ENCODE data around the gene ACAD9.
"Not testable (repeated sequence)": the region's sequence is repeated elsewhere in the genome, so short reads cannot be mapped to it uniquely, and the experiment has no call there.

The ACAD9 gene

DNA sequence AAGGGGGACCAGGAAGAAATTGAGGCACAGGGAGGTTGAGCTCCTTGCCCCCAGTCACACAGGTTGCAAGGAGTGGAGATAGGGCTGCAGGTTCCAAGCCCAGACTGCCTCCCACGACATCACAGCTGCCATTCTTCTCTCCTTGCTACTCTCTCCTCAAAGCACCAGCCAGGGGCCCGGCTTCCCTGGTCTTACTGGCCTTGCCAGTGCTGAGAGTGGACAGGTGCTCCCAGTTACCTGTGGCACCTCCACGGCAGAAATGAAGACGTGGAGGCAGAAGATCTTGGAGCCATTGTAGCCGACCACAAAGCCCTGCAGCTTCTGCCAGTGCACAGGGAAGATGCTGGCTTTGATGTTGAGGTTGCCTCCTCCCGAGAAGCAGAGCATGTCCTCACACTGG, 17.9 kb upstream of the ACAD9 start:
- no peak for DNase-seq (ENCODE audit: low read depth)

DNA sequence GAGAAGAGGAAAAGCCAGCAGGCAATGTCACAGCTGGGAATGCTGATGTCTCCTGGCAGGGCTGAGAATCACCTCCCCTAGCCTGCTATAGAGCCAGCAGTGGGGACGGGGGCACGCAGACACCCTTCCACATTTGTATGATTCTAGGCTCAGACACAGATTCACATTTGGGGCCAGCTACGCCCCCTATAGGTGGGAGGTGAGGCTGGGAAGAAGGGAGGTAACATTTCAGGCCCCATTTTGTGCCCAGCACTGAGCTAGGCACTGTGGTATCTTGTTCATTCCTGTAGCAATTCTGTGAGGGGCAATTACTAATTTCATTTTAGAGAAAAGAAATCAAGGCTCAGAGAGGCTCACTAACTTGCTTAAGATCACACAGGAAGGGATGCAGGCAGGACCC, 15.9 kb upstream of the ACAD9 start:
- DNase-seq (ENCODE audit: low read depth): no peak

GRCh38 chr3:128864351-128864811, 15.0 kb upstream of the ACAD9 start:
- no peak for DNase-seq (ENCODE audit: low read depth)

DNA sequence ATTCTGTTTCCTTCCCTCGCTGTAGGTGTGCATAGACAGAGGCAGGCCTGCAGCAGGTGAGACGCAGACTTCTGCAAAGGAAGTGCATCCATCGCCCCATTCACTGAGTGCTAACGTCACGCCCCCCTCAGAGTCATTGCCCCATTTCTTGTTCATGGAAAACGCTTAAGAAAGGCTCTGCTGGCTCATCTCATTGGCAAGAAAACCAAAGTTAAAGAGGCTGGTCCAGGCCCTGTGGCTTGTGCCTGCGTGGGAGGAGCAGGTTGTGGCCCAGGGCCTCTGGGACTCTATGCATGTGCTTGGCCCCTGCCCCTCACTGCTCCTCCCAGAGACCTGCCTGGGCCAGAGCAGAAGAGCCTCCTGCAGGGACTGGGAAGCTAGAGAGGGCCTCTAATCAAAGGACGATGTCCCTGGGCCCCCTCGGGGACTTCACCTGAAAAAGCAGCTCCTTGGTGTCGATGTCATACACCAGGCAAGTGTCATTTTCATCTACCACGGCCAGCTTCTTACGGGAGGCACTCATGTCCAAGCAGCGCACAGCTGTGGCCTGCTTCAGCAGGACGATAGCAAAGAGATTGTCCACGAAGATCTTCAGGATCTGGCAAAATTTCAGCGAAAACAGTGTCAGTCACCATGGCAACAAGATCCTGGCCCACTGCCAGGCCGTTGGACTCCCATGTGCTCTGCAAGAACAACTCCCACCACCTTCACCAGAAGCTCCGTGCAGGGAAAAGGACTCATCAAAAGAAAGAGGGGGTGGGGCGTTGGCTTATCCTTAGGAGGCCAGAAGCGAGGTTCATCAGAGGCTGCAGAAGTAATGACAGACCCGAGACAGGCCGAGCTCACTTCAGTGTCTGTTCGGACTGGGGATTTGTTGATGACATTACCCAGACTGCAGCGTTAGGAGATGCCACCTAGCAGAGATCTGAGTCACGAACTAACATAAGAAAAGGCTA, 14.3 kb upstream of the ACAD9 start:
- not testable (repeated sequence) for DNase-seq (ENCODE audit: low read depth)

DNA sequence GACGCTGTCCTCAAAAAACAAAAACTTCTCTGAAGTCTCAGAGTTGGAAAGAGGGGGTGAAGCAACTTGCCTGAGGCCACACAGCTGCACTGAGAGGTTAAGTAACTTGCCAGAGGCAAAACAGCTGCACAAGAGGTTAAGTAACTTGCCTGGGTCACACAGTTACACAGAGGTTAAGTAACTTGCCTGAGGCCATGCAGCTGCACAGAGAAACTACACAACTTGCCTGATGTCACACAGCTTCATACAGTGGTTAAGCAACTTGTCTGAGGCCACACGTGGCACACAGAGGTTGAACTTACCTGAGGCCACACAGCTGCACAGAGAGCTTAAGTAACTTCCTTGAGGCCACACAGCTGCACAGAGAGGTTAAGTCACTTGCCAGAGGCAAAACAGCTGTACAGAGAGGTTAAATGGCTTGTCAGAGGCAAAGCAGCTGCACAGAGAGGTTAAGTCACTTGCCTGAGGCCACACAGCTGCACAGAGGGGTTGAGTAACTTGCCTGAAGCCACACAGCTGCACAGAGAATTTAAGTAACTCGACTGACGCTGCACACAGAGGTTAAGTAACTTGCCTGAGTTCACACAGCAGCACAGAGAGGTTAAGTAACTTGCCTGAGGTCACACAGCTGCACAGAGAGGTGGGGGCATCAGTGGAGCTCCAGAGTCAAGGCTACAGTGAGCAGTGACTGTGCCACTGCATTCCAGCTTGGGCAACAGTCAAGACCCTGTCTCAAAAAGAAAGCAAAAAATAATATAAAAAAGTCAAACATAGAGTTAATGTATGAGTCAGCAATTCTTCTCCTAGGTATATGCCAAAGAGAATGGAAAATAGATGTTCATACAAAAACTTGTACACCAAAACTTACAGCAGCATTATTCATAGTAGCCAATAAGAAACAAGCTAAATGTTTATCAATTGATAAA, 12.0 kb upstream of the ACAD9 start:
- DNase-seq (ENCODE audit: low read depth): no peak

GRCh38 chr3:128870347-128870746, 9.1 kb upstream of the ACAD9 start:
- no peak for DNase-seq (ENCODE audit: low read depth)

DNA sequence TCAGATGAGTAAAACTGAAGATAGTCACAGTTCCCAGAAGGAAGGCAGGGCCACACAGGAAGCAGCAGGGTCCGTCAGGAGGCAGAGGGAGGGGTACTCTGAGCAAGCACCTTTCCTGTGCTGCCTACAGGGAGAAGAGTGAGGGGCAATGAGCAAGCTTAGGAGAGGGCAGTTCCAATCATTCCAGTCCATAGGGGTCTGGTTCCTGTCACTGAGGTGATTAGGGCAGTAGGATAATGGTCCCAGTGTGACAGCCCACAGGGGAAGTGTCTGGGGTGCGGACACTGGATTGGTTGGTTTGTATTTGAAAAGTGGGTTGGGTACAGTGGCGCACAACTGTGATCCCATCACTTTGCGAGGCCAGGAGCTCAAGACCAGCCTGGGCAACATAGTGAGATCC, 7.1 kb upstream of the ACAD9 start:
- DNase-seq (ENCODE audit: low read depth): no peak

GRCh38 chr3:128872744-128873143, 6.7 kb upstream of the ACAD9 start:
- no peak for DNase-seq (ENCODE audit: low read depth)

GRCh38 chr3:128873244-128874022, 6.0 kb upstream of the ACAD9 start:
- DNase-seq (ENCODE audit: low read depth): no peak

DNA sequence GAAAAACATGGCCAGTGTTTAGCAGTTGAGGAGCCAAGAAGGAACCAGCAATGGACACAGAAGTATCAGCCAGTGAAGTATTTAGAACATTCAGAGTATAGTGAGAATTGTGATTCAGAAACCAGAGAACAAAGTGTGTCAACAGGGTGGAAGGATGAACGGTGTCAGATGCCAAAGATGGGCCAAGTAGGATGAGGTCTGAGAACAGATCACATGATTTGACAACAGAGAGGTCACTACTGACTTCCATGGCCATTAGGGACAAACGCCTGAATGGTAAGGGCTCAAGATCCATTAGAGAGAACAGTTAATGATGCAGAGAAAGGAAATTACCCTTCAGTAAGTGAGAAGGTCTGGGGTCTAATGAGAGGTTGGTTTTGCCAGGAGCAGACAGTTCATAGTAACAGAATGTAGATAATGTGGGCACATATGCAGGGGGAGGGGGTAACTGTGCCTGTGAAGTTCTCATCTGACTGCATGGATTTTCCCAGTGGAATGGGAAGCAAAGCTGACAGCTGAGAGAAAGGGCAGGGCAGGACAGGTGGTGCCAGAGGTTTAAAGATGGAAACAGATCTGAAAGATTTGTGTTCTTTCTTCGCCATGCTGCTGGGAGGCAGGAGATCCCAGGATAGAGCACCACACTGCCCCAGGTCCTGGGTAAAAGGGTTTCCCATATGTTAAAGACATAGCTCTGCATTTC, 4.8 kb upstream of the ACAD9 start:
- DNase-seq (ENCODE audit: low read depth): no peak

- peak; percentile 57 for DNase-seq (ENCODE audit: low read depth)
Measured at GRCh38 chr3:128875556-128876120, 3.8 kb upstream of the ACAD9 start.

GRCh38 chr3:128878011-128878457, 1.4 kb upstream of the ACAD9 start:
- no peak for DNase-seq (ENCODE audit: low read depth)

DNA sequence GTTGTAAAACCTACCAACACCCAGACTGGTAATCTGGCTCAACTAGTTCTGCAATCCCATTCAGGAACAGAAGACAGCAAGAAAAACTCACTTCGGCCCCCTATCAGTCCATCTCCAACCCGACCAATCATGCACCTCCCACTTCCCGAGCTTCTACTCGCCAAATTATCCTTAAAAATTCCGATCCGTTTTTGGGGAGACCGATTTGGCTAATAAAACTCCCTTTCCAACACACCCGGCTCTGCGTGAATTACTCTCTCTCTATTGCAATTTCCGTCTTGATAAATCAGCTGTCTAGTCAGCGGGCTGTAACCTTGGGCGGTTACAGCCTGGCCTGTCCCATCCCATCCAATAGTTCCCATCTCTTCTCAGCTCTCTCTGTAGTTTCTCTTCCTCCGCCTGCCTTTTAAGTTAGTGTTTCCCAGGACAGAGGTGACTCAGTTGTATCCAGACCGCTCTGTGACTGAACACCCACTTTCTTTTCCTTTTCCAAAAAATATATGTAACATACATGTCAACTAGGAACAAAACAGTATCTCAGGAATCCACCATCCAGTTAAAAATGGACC, 780 bp upstream of the ACAD9 start:
- peak; percentile 11 for DNase-seq (ENCODE audit: low read depth)

DNA sequence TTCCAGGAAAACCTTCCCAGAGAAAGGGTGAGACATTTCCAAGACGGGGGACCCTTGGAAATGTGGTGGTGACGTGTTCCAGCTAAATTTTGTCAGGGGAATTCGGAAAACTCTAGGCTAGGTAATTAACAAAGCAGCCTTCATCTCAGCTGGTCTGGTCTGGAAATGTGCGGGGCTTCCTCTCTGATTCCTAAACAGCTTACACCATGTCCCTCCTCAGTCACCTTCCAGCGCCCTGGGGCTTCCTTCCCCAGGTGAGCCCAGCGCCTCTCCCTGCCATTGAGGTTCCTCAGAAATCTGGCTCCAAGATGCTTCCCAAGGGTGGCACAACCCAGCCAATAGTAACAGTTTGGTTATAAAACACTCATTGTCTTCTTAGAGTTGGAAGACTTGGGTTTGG, 571 bp downstream of the ACAD9 start:
- no peak for DNase-seq (ENCODE audit: low read depth)

- not testable (repeated sequence) for DNase-seq (ENCODE audit: low read depth)
Measured at GRCh38 chr3:128880455-128880854, 1.0 kb downstream of the ACAD9 start.

DNA sequence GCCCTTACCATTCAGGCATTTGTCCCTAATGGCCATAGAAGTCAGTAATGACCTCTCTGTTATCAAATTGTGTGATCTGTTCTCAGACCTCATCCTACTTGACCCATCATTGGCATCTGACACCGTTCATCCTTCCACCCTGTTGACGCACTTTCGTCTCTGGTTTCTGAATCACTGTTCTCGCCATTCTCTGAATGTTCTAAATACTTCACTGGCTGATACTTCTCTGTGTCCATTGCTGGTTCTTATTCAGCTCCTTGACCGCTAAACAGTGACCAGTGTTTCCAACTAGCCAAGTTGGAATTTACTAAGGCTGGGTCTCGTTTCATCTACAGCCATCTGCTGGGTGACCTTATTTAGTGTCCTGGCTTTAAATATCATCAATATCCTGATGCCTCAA, 2.2 kb downstream of the ACAD9 start:
- DNase-seq (ENCODE audit: low read depth): no peak

GRCh38 chr3:128882719-128883118, 3.3 kb downstream of the ACAD9 start:
- no peak for DNase-seq (ENCODE audit: low read depth)

DNA sequence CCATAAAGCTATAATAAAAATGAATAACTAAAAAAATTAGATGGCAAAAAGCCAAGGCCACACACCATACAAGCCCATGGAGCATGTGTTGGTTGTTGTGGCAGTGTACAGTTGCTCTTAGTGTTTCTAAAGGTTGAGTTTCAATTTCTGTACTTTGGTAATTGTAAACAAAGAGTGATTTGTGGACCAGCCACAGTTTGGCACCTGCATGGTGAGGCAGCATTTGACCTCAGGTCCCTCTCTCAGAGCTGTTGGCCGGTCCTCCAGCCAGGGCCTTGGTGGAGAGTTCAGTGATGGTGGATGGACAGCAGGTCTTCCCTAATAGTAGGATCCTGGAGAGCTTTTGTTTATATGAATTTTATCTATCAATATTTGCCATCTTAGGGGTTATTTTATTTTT, 5.6 kb downstream of the ACAD9 start:
- no peak for DNase-seq (ENCODE audit: low read depth)

GRCh38 chr3:128889139-128889894, 9.9 kb downstream of the ACAD9 start:
- no peak for DNase-seq (ENCODE audit: low read depth)

All from activated T-cell treated with anti-CD3 and anti-CD28 coated beads for 24 hours (primary cell).